GM18907 (cell line): ENCODE measurements around the gene CAMK2B.

Source experiments
- ATAC-seq: cut with Tn5 transposase; IDR thresholded peaks from one replicate; pipeline ENCODE4 v1.9.1; 2021; ENCODE audit warnings: mild to moderate bottlenecking, moderate library complexity; ENCODE audit not compliant: unreplicated experiment

CAMK2B gene

DNA sequence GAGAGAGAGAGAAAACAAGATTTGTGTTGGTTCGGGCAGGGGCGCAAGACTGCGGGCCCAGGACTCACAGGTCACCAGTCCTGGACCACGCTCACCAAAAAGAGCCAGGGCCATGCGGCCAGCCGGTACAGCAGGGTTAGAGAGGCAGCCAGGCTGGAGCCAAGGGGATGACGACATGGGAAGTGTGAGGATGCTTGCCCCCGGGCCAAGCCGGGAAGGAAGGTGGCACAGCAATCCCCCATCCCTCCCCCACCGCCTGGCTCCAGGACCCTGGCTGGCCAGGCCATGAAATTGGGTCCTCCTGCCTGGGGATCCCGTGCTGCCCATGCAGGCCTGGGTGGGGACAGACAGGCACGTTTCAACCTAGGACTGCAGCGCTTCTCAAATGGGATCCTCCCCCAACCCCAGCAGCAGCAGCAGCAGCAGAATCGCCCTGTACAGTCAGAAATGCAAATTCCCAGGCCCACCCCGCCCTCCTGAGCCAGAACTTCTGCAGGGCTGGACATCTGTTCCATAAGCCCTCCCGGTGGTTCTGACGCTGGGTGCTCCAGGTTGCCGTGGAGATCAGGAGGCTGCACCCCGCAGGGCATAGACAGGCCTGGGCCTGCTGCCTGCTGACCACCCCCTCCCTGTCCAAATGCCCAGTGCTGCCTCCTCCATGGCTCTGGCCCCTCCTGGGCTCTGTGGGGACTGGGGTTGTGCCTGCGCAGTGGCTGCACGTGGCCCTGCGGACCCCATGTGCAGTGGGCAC is 89.6 kb downstream of the CAMK2B start:
- no peak for ATAC-seq

DNA sequence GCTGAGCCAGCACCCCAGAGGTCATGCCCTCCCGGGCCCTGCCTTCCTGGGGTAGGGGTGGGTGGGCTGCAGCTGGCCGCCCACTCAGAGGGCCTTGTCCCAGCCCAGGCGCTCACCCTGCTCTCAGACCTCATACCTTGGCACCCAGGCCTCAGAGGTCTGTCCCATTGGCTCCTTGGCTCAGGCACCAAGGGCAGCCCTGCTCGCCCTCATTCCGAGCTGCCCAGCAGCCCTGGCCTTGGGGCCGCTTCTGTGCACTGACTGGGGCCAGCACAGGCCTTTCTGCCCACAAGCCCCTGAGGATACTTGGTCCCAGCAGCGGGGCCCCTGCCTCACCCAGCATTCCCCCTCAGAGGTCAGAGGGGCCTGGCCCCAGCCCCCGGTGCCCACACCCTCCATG is 90.3 kb downstream of the CAMK2B start:
- ATAC-seq, result no peak

- ATAC-seq, result no peak
Measured at GRCh38 chr7:44232901-44233715, 92.3 kb downstream of the CAMK2B start.

GRCh38 chr7:44232396-44232795 is 93.0 kb downstream of the CAMK2B start:
- no peak for ATAC-seq

GRCh38 chr7:44231088-44231487 is 94.3 kb downstream of the CAMK2B start:
- no peak for ATAC-seq

DNA sequence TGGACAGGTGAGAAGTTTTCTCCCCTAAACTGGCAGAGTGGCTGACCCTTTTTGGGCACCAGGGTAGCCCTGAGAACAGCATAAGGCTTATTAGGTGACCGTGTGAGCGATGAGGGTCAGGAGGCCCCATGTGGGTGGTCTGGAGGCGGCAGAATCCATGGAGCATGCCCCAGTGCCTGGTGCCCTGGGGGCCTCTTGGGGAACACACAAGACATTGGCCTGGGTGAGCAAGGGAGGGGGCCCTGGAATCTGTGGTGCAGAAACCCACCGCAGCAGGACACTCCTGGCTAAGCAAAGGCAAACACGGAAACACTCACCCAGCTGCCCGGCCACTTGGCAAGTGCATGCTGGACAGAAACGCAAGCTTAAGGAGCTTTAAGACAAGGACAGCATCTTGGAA is 95.1 kb downstream of the CAMK2B start:
- ATAC-seq, result no peak

GRCh38 chr7:44229546-44230105 is 95.8 kb downstream of the CAMK2B start:
- ATAC-seq, result no peak

- ATAC-seq, result no peak
Measured at GRCh38 chr7:44228571-44229350, 96.6 kb downstream of the CAMK2B start.

DNA sequence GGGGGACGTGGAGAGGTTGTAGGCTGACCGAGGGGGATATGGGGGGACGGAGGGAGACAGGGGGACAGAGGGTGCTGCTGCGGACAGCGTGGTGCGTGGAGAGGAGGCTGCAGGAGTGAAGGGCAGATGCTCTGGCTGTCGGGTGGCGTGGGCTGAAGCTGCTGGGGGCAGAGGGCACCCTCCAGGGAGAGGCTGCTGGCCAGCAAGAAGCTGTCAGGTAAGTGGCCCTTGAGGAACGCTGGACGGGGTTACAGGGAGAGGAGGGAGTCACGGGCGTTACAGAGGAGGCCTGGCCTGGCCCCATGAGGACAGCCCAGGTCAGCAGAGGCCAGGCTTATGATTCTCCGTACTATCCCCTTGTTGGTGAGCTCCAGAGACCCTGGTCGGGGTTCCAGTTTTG is 97.5 kb downstream of the CAMK2B start:
- ATAC-seq, result no peak

DNA sequence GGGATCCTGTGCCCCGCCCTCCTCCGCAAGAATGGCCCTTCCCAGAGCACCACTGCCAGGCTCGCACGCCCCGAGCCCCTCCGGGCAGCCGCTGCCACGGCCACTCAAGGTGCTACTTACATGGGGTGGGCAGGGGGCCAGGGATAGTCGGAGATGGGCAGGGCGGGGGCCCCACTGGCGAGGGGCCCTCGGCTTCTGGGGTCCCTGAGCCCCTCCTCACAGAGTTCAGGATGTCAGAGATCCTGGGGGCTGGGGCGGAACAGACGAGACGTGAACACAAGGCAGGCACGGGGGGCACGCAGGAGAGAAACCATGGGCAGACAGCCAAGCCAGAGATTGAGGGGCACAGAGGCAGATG is 99.0 kb downstream of the CAMK2B start:
- ATAC-seq, result no peak

- no peak for ATAC-seq
Measured at GRCh38 chr7:44225566-44226395, 99.6 kb downstream of the CAMK2B start.

DNA sequence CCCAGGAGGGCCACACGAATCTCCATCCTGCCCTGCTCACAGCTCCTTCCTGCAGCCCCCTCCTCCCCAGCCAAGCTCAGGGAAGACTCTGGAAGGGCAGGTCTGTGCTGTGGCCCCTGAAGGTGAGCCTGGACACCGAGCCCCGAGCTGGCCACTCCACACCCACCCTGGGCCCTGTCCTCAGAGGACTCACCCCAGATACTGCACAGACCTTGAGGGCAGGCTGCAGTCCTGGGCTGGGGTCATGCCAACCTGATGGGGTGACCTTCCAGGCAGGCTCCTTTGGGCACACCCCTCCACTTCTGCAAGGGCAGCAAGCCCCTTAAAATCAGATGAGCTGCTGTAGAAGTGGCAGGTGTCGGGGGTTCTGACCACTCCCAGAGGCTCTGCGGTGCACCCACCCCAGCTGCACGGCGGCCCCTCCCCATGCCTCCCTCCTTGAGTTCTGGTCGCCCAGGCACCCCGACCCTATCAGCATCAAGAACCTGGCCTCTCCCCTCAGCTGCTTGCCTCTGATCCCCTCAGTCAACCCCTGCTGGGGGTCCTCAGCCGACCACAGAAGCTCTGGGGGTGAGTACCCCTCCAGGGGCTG is 100.3 kb downstream of the CAMK2B start:
- no peak for ATAC-seq

DNA sequence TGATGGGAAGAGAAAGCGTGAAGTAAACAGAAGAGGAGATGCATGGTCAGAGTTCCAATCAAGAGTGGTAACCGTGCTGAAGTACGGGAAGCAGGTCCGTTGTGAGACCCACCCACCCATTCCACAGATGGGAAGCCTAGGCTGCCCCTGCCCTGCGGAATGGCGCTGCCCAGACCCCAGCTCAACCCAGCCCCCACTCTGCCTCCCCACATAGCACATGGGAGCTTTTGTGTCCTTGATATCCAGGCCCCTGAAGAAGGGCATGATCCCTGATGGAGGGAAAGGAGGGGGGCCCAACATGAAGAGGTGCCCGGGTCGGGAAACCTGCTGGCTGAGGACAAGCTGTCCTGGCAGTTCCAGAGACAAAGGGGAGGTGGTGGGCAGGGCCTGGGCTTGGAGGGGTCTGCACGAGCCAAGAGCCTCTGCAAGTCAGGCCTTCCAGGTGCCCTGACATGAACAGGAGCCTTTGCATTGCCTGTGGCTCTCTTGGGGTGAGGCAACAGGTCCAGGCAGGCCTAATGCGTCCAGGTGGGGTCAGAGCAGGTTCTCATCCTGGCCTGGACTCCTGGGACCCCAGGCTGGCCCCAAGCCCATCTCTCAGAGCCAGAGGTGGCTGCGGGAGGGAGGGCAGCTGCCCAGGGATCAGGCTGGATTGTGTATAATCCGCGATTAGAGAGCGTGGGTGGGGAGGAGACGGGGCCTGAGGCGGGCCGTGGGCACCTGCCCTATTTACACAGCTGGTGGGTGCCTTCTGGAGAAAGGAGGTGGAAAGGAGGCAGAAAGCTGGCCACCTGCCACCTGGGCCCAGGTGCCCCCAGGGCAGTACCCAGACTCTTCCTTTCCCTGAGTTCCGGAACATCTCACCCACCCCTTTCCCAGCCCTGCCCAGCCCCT is 101.1 kb downstream of the CAMK2B start:
- no peak for ATAC-seq

- no peak for ATAC-seq
Measured at GRCh38 chr7:44223362-44224079, 101.9 kb downstream of the CAMK2B start.

- no peak for ATAC-seq
Measured at GRCh38 chr7:44222776-44223261, 102.6 kb downstream of the CAMK2B start.

- ATAC-seq, result no peak
Measured at GRCh38 chr7:44222074-44222473, 103.3 kb downstream of the CAMK2B start.

DNA sequence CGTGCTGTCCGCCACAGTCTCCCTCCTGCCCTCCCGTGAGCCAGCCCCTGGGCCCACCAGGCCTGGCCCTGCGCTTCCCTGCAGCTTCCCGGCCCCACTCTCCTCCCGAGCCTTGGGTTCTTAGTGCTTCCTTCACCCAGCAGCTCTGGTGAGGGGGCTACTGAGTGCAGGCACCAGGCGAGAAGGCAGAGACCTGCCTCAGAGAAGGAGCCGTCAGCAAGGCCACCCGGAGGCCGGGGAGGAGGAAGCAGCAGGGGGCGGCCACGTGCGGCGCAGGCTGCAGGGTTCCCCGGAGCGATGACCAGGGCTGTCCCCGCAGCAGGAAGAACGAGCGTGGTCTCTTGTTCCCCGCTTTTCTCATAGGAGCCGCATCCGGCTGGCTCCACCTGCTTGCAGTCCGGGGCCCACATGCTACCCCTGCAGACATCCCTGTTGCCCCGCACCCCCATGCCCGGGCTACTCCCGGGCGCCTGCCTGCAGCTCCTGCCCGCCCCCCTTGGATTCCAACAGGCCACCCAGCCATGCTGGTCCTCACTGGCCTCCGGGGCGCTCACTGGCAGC is 104.1 kb downstream of the CAMK2B start:
- no peak for ATAC-seq
